ENCODE measurements around the gene GASK1A. TPM values are rescaled to one million over a fixed set of nuclear protein-coding genes. Genes with fewer than 3 reads are reported as not detected.

The GASK1A gene
- total RNA-seq, 1 donor from 2014 or later: 5.9 TPM

DNA sequence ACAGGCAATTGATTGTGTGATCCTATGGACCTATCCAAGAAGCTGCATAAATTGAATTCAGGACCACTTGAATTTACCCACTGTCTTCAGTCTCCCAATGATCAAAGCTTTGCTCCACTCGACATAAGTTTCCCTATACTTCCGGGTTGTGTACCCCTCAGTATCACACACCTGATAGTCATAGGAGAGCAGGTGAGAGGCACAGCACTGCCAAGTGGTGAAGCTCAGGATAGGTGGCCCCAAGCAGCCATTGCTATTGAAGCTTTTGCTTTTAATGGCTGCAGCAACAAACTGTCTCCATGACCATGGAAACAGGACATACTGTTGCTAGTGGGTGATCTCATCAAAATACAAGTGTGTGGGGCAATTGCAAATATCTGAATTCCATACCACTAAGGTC, 27.7 kb downstream of the GASK1A start:
- Histone ChIP-seq H3K4me3 (no peak overlapping the region), H3K27ac (no peak overlapping the region), H3K9me3 (no peaks in the 10 kb centered on the region), H3K36me3 (no peaks in the 10 kb centered on the region), H3K27me3 (ENCODE audit: low read depth) (no peaks in the 10 kb centered on the region), H3K4me1 (peaks cover 4% of the 10 kb centered on the region)
- no peak for ATAC-seq
- intact Hi-C loops (cut with DNase I): no loop called here
- DNase-seq: no peak
- TF ChIP-seq, protein P1, sequence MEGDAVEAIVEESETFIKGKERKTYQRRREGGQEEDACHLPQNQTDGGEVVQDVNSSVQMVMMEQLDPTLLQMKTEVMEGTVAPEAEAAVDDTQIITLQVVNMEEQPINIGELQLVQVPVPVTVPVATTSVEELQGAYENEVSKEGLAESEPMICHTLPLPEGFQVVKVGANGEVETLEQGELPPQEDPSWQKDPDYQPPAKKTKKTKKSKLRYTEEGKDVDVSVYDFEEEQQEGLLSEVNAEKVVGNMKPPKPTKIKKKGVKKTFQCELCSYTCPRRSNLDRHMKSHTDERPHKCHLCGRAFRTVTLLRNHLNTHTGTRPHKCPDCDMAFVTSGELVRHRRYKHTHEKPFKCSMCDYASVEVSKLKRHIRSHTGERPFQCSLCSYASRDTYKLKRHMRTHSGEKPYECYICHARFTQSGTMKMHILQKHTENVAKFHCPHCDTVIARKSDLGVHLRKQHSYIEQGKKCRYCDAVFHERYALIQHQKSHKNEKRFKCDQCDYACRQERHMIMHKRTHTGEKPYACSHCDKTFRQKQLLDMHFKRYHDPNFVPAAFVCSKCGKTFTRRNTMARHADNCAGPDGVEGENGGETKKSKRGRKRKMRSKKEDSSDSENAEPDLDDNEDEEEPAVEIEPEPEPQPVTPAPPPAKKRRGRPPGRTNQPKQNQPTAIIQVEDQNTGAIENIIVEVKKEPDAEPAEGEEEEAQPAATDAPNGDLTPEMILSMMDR (IDR thresholded peaks at IDR 0.05): no peak

DNA sequence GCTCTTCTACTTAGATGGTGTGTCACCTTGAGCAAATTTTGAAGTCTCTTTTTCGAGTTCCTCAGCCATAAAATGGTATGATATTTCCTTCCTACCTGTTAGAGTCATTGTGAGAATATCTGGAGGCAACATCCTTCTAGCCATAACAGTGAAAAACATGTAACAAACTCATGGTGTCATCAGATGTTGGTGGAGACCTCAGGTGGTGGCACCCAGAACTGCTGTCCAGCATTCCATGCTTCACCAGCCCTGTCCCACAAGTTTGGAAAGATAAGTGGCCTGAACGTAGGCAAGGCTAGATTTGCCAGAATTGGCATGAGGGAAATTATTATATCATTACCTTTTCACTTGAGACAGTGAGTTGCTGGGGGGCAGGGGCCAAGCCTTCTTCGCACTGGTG, 30.4 kb downstream of the GASK1A start:
- Histone ChIP-seq H3K27me3 (ENCODE audit: low read depth) (no peaks in the 10 kb centered on the region), H3K36me3 (no peaks in the 10 kb centered on the region), H3K27ac (no peak overlapping the region), H3K9me3 (no peaks in the 10 kb centered on the region), H3K4me1 (no peaks in the 10 kb centered on the region), H3K4me3 (no peak overlapping the region)
- intact Hi-C loops (cut with DNase I): no loop called here
- DNase-seq: no peak
- TF ChIP-seq, protein P1 (IDR thresholded peaks at IDR 0.05): no peak
- ATAC-seq: no peak

DNA sequence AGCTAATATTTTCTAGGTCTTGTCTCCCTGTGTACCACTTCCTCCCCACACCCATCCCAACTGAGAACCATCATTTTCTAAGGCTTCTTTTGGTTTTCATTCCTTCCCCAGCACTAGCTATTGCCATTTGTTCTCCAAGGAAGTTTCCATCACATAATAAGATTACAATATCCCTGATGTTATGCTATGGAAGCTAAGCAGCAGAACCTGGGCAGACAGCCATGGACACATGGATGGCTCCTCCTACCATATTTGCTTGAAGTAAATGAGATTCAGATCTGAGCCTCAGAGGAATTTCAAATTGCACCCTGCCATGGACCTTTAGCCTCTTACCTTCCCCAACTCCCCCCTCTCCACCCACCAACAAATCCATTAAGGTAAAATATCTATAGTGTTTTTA, 31.5 kb downstream of the GASK1A start:
- Histone ChIP-seq H3K27ac (no peak overlapping the region), H3K27me3 (ENCODE audit: low read depth) (no peaks in the 10 kb centered on the region), H3K9me3 (peaks cover 4% of the 10 kb centered on the region), H3K4me1 (no peaks in the 10 kb centered on the region), H3K4me3 (no peak overlapping the region), H3K36me3 (no peaks in the 10 kb centered on the region)
- TF ChIP-seq, protein P1 (IDR thresholded peaks at IDR 0.05): no peak
- ATAC-seq (no peak), DNase-seq (no peak)
- intact Hi-C loops (cut with DNase I): no loop called here

DNA sequence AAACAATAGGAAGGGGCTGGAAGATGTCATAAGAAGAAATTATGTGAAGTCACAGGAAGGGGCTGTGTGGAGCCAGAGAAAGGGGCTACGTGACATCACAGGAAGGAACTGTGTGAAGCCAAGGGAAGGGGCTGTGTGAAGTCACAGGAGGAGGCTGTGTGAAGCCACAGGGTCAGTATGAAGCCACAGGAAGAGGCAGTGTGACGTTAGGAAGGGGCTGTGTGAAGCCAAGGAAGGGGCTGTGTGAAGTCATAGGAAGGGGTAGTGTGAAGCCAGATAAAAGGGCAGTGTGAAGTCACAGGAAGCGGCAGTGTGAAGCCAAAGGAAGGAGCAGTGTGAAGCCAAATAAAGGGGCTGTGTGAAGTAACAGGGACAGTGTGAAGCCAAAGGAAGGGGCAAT, 32.5 kb downstream of the GASK1A start:
- no peak for DNase-seq
- TF ChIP-seq, protein P1 (IDR thresholded peaks at IDR 0.05): no peak
- ATAC-seq: no peak
- intact Hi-C loops (cut with DNase I): no loop called here
- no peaks in the 10 kb centered on the region for H3K27me3 ChIP-seq (ENCODE audit: low read depth)
- H3K4me1 ChIP-seq: no peaks in the 10 kb centered on the region
- H3K27ac ChIP-seq: no peak overlapping the region
- peaks cover 7% of the 10 kb centered on the region for H3K9me3 ChIP-seq
- H3K36me3 ChIP-seq: no peaks in the 10 kb centered on the region
- H3K4me3 ChIP-seq: no peak overlapping the region

DNA sequence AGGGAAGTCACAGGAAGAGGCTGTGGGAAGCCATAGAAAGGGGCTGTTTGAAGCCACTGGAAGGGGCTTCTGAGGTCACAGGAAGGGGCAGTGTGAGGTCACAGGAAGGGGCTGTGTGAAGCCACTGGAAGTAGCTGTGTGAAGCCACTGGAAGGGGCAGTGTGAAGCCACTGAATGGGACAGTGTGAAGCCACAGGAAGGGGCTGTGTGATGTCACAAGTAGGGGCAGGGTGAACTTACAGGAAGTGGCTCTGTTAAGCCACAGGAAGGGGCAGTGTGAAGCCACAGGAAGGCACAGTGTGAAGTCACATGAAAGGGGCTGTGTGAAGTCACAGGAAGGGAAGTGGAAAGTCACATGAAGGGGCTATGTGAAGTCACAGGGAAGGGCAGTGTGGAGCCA, 33.1 kb downstream of the GASK1A start:
- Histone ChIP-seq H3K36me3 (no peaks in the 10 kb centered on the region), H3K27ac (no peak overlapping the region), H3K27me3 (ENCODE audit: low read depth) (no peaks in the 10 kb centered on the region), H3K9me3 (peaks cover 7% of the 10 kb centered on the region), H3K4me1 (no peaks in the 10 kb centered on the region), H3K4me3 (no peak overlapping the region)
- ATAC-seq: no peak
- DNase-seq: no peak
- intact Hi-C loops (cut with DNase I): no loop called here
- TF ChIP-seq, protein P1 (IDR thresholded peaks at IDR 0.05): no peak

DNA sequence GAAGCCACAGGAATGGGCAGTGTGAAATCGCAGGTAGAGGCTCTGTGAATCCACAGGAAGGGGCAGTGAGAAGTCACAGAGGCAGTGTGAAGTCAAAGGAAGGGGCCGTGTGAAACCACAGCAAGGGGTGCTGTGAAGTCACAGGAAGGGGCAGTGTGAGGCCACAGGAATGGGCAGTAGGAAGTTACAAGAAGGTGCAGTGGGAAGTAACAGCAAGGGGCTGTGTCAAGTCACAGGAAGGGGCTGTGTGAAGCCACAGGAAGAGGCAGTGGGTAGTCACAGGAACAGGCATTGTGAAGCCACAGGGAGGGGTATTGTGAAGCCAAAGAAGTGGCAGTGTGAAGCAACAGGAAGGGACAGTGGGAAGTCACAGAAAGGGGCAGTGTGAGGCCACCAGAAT, 34.1 kb downstream of the GASK1A start:
- TF ChIP-seq, protein P1 (IDR thresholded peaks at IDR 0.05): no peak

More for the DNA sequence above, 34.1 kb downstream of the GASK1A start:
- DNase-seq (no peak), ATAC-seq (no peak)
- peaks cover 7% of the 10 kb centered on the region for H3K9me3 ChIP-seq
- H3K36me3 ChIP-seq: no peaks in the 10 kb centered on the region
- H3K4me1 ChIP-seq: no peaks in the 10 kb centered on the region
- H3K27me3 ChIP-seq (ENCODE audit: low read depth): no peaks in the 10 kb centered on the region
- H3K27ac ChIP-seq: no peak overlapping the region
- intact Hi-C loops (cut with DNase I): no loop called here
- H3K4me3 ChIP-seq: no peak overlapping the region

Data from lower lobe of right lung (tissue), 2 donors.